SK-N-SH treated with all-trans-retinoic acid at 6 μM for 48 hours (cell line): ENCODE data around the gene ASTN2.

Experiments
- CREB5 ChIP-seq: fragments of 250-450 bp; sonication (Bioruptor Pico); IDR thresholded peaks from 2 replicates; pipeline ENCODE4 v1.5.1; 2020; ENCODE audit warnings: low read depth, mild to moderate bottlenecking, moderate library complexity
- CSDC2 ChIP-seq: fragments of 250-450 bp; sonication (Bioruptor Pico); IDR thresholded peaks from 2 replicates; pipeline ENCODE4 v1.5.0; 2020; ENCODE audit warnings: mild to moderate bottlenecking, moderate library complexity
- ESRRG ChIP-seq: fragments of 250-450 bp; sonication (Bioruptor Pico); IDR thresholded peaks from 2 replicates; pipeline ENCODE4 v1.6.1; 2021; ENCODE audit warnings: mild to moderate bottlenecking
- ISL1 ChIP-seq: fragments of 250-450 bp; sonication (Bioruptor Pico); IDR thresholded peaks from 2 replicates; pipeline ENCODE4 v2.1.2; 2022; ENCODE audit warnings: mild to moderate bottlenecking, moderate library complexity
- PATZ1 ChIP-seq: fragments of 250-450 bp; sonication (Bioruptor Pico); IDR thresholded peaks from 2 replicates; pipeline ENCODE4 v1.8.0; 2020; ENCODE audit warnings: mild to moderate bottlenecking, moderate library complexity, borderline replicate concordance
- RARB ChIP-seq: fragments of 250-450 bp; sonication (Bioruptor Pico); IDR thresholded peaks from 2 replicates; pipeline ENCODE4 v1.8.0; 2021; ENCODE audit warnings: mild to moderate bottlenecking, moderate library complexity
- TOX ChIP-seq: fragments of 250-450 bp; sonication (Bioruptor Pico); IDR thresholded peaks from 2 replicates; pipeline ENCODE4 v1.8.0; 2021; ENCODE audit warnings: mild to moderate bottlenecking, moderate library complexity, borderline replicate concordance
- ZNF8 ChIP-seq: fragments of 450-650 bp; formaldehyde crosslinking; IDR thresholded peaks from 2 replicates; pipeline ENCODE4 v1.5.0; 2020; ENCODE audit warnings: mild to moderate bottlenecking, moderate library complexity

- TF ChIP-seq CSDC2 (CRISPR knock-in tag) (no peak), ISL1 (no peak), RARB (CRISPR knock-in tag) (no peak), TOX (CRISPR knock-in tag) (no peak), ZNF8 (no peak), PATZ1 (CRISPR knock-in tag) (no peak), CREB5 (CRISPR knock-in tag) (no peak), ESRRG (no peak)
These were observed 787.4 kb downstream of the ASTN2 start for GRCh38 chr9:116627433-116627832.
